ENCODE measurements around the gene CHN1.

Gene CHN1

DNA sequence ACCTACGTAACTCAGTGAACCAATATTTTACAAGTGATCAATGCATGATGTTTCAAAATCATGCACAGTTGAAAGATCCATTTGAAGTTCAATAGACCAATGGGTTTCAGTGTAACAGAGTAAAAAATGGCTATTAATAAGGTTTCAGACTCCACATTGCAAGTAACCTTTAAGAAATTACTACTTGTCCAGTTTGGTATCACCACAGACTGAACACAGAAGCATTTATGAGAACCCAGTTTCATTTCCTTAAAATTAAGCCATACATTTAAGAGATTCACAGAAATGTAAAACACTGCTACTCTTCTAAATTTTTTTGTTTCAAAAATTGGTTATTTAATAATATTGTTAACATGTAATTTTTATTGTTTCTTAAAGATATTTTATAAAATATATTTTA, 142.0 kb downstream of the CHN1 start:
- DNase-seq: no peak

DNA sequence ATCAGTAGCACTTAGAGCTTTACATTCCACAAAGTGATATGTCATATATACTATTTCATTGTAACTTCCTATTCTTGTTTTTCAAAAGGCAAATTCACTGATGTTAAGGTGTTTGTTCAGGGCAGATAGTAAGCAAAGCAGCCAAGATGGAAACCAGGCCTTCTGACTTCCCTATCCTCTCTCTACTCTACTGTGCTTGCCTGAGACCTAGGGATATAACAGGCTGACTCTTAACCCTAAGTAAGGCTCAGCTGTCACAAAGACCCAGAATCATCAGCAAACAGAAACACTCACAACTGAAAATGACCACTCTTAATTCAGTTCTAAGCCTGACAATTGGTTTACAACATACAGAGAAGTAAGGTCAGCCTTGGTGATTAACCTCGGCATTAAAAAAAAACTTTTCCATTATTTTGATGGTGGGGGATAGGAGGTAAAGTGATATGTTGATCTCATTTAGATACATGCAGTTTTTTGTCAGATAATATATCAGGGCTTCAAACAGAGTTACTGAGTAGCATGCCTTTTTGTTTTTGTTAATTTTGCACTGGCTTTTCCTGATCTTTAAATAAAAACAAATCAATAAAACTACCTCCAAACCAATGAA, 145.5 kb downstream of the CHN1 start:
- no peak for DNase-seq

GRCh38 chr2:174858745-174859144, 146.4 kb downstream of the CHN1 start:
- no peak for DNase-seq

GRCh38 chr2:174856447-174856846, 148.7 kb downstream of the CHN1 start:
- no peak for DNase-seq

DNA sequence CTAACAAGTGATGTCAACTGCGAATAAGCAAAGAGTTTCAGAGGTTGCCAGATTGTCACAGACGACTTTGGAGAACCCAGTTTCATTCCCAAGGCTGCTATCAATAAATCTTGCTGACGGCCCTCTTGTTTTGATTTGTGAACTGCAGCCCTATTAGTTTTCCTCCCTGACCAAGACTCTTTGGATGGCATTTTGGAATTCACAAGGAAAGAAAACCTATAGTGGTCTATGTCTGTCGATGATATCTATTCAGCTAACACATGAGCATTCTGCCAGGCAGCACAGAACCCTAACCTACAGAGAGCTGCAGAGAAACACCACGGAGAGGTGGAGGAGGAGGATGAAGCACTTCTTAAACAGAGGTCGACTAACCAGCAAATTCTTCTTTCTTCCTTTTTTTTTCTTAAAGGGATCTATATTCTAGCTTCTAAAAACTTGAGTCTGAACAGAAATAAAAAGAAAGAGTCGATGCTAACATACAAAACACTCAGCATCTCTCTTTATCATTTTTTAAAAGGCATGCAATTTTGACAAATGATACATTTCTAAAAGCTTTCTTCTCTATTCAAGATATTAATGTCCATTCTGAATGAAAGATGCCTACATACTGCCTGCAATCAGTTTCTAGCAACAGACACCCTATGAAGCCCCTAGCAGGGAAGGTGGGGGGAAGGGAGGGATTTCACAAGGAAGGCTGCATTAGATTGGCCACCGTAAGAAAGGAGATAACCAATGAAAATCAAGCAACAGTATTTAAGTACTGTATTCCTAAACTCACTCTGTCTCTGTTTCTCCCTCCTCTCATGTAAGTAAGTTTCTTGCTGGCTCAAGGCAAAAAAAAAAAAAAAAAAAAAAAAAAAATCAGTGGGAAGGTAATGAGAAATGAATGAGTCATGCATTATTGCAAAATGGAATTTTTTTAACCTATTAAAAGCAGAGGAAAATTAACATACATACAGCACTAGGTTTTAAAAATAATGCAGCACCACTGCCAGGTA, 157.9 kb downstream of the CHN1 start:
- DNase-seq: peak; percentile 90

DNA sequence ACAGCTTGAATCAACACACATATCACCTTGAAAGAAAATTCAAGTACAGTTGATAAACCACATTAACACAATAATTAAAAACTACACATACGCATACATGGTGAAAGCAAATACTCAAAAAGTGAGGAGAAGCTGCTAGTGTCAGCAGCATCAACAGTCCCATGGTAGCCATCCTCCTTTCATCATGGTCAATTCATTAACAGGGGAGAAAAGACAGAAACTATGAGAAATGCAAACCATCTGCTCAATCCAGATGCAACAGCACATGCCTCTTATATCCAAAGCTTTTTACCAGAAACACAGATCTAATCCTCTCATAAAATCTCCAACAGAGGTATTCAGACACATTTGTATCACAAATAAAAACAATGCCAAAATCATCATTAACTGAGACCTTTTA, 159.0 kb downstream of the CHN1 start:
- DNase-seq: no peak

GRCh38 chr2:174844295-174844708, 160.9 kb downstream of the CHN1 start:
- DNase-seq: no peak

- no peak for DNase-seq
Measured at GRCh38 chr2:174842496-174842895, 162.7 kb downstream of the CHN1 start.

- DNase-seq: no peak
Measured at GRCh38 chr2:174841936-174842335, 163.2 kb downstream of the CHN1 start.

DNA sequence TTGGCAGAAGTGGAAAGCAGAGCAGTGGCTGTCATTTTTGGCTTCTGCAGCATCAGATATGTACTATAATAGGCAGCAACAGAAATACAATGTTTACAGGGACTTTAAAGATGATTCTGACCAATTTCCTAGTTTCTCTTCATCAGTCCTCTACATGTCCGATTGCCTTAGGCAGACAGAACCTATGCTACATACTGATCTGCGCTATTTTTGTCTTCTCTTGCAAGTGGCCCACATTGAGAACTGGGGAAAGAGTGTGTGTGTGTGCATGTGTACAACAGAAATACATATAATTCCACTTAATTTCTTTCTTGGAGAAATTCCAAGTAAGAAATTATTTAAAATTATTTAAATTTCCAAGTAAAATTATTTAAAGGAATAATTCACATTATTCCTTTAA, 163.8 kb downstream of the CHN1 start:
- no peak for DNase-seq

- peak; percentile 89 for DNase-seq
Measured at GRCh38 chr2:174840436-174840835, 164.7 kb downstream of the CHN1 start.

GRCh38 chr2:174839662-174840061, 165.5 kb downstream of the CHN1 start:
- DNase-seq: no peak

DNA sequence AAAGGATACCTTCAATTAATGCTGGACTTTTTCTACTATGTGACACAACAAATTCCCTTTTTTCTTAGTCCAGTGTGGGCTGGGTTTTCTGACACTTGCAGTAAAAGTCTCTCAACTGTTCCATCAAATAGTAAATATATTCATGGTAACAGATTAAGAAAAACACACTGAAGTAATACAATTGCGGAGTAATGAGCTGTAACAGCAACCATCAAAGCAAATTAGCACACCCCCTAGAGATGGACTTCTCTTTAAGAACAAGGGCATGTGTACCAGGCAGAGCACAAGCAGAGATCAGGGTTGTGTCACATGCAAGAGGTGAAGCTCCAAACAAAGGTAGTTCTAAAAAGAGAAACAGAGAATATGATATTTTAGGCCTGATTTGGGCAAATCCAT, 168.2 kb downstream of the CHN1 start:
- DNase-seq: no peak

DNA sequence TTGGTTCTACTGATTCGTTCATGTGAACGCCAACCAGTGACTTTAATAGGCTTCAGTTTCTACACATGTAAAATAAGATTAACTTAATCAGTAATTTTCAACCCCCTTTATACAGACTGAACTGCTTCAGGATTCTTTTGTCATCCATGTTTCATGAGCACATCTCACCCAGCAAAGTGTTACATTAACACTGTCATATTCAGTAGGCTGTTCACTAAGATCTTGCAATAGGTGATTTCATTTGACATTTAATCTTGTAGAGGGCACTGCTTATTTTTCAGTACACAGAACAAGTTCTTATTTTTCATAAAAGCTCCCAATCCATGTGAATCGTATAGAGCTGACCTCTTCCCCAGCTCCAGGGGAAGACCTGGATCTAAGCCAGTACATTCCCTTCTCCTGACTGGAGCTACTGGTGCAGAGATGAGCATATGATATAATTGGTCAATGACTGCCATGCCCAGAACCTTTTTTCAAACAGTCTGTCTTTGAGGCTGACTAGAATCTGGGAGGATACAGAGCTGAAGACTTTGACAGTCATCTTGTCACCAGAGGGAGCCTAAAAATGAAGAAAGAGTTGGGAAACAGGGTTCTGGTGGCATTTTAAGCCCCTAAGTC, 168.7 kb downstream of the CHN1 start:
- DNase-seq: peak; percentile 99

DNA sequence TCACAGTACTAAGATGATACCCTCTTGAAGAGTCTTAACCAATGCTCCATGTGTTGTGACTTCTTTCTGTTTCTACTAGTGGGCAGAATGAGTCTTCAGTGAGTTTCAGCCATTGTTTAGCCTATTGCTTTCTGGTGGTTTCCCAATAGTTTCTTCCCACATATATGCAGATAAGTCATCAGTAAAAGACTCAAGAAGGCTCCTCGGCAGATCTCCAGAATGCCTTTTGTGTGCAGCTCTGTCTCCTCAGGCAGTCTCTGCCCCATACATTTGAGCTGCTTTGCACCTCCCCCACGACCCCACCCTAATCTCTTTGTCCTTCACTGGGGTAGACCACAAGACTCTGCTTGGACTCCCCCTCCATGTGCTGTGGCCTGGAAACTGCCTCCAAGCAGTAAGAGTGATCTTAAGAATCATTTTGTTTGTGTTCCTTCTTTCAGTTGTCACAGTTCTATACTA, 169.4 kb downstream of the CHN1 start:
- peak; percentile 99 for DNase-seq

GRCh38 chr2:174833737-174834136, 171.4 kb downstream of the CHN1 start:
- no peak for DNase-seq

DNA sequence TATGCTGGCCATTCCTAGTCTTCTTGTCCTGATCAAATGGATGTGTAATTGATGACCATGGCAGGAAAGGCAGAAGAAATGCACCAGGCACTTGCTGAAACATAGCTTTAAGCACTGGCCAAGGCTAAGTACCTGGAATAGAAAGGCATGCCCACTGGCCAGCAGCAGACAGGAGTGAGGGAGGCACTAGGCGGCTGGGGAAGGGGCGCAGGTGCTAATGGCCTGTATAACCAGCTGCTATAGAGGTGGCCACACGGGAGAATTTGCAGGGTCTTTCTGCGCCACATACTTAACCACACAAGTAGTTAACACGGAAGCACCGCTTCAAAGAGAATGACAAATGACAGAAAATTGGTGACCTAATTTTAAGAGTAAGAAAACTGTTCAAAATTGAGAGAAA, 174.6 kb downstream of the CHN1 start:
- no peak for DNase-seq

GRCh38 chr2:174829550-174829949, 175.6 kb downstream of the CHN1 start:
- no peak for DNase-seq

- peak; percentile 33 for DNase-seq
Measured at GRCh38 chr2:174827371-174828369, 177.5 kb downstream of the CHN1 start.

DNA sequence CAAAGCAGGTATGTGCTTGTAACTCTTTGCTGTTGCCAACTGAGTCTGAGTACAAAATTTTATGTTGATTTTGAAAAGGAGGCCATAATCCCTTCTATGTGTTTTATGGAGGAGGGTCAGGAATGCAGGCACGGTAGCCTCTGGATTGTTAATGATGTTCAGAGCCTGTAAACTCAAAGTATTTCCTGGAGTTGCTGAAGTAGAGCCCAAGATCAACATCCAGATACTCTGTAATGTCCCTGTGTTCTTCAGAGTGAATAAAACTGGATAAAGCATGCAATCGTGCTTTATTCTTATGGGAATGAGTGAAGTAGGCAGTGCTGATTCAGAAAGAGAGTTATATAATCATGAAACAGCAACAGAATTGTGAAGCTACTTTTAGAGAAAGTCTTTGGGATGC, 179.1 kb downstream of the CHN1 start:
- peak; percentile 63 for DNase-seq

- no peak for DNase-seq
Measured at GRCh38 chr2:174824068-174824467, 181.1 kb downstream of the CHN1 start.

GRCh38 chr2:174821628-174822027, 183.6 kb downstream of the CHN1 start:
- DNase-seq: no peak

All from fibroblast of skin of right biceps (primary cell).